ENCODE measurements around the gene EFTUD2.
A peak's percentile ranks its signal among the peaks of the same experiment; 100 is the strongest.
"Not testable (repeated sequence)": the region's sequence is repeated elsewhere in the genome, so short reads cannot be mapped to it uniquely, and the experiment has no call there.

EFTUD2 gene

GRCh38 chr17:44846206-44846605, 53.0 kb downstream of the EFTUD2 start:
- DNase-seq, result no peak

GRCh38 chr17:44844390-44844830, 54.8 kb downstream of the EFTUD2 start:
- DNase-seq, result no peak

GRCh38 chr17:44842748-44843147, 56.5 kb downstream of the EFTUD2 start:
- no peak for DNase-seq

GRCh38 chr17:44840936-44841335, 58.3 kb downstream of the EFTUD2 start:
- no peak for DNase-seq

GRCh38 chr17:44840274-44840673, 59.0 kb downstream of the EFTUD2 start:
- no peak for DNase-seq

- DNase-seq, result no peak
Measured at GRCh38 chr17:44837196-44837595, 62.0 kb downstream of the EFTUD2 start.

- no peak for DNase-seq
Measured at GRCh38 chr17:44832805-44833204, 66.4 kb downstream of the EFTUD2 start.

- DNase-seq, result no peak
Measured at GRCh38 chr17:44831371-44831770, 67.9 kb downstream of the EFTUD2 start.

GRCh38 chr17:44830359-44831288, 68.6 kb downstream of the EFTUD2 start:
- DNase-seq, result no peak

GRCh38 chr17:44829523-44830358, 69.5 kb downstream of the EFTUD2 start, which contains the start of gene GJC1:
Gene GJC1 (minus strand): TSS chr17:44830287. CDS start chr17:44805817, 24,470 bp downstream.
- no peak for DNase-seq

GRCh38 chr17:44828919-44829522, 70.2 kb downstream of the EFTUD2 start:
- DNase-seq, result no peak

- DNase-seq, result no peak
Measured at GRCh38 chr17:44827863-44828262, 71.4 kb downstream of the EFTUD2 start.

GRCh38 chr17:44826123-44826790, 73.0 kb downstream of the EFTUD2 start:
- no peak for DNase-seq

- not testable (repeated sequence) for DNase-seq
Measured at GRCh38 chr17:44825236-44825635, 74.0 kb downstream of the EFTUD2 start.

- peak; percentile 94 for DNase-seq
Measured at GRCh38 chr17:44820631-44821212, 78.5 kb downstream of the EFTUD2 start.

GRCh38 chr17:44818508-44818907, 80.7 kb downstream of the EFTUD2 start:
- DNase-seq, result not testable (repeated sequence)

GRCh38 chr17:44812263-44812662, 87.0 kb downstream of the EFTUD2 start:
- DNase-seq, result no peak

- DNase-seq, result not testable (repeated sequence)
Measured at GRCh38 chr17:44808656-44809388, 90.4 kb downstream of the EFTUD2 start.

GRCh38 chr17:44808156-44808555, 91.1 kb downstream of the EFTUD2 start:
- no peak for DNase-seq

GRCh38 chr17:44807817-44808155, 91.5 kb downstream of the EFTUD2 start:
- DNase-seq, result peak; percentile 71

GRCh38 chr17:44807093-44807816, 92.0 kb downstream of the EFTUD2 start:
- DNase-seq, result no peak
